Pancreas (tissue), 10 donors: ENCODE data around the gene NHLRC4. TPM values are rescaled to one million over a fixed set of nuclear protein-coding genes. Genes with fewer than 3 reads are reported as not detected.

Experiments
- ATAC-seq, 4 donors: fragments of 200-7000 bp; cut with Tn5 transposase; one replicate each; pipeline versions ENCODE4 v1.8.0 to v1.9.1; 2020; ENCODE audit warnings: mild to moderate bottlenecking in 4 of 4, moderate library complexity in 4 of 4
- DNase-seq, 6 donors: peaks; one replicate each; pipeline ENCODE4 v3.0.0-alpha.2; 2020
- FAIRE-seq: peaks from 2 replicates; lab custom pipeline; 2012; peaks lifted over from hg19 to GRCh38; lab: Jason Lieb, UNC
- H3K27ac ChIP-seq, 4 donors: fragments of 200-600 bp; sonication (generic); 1 replicate in 3 of 4; 2 replicates in 1 of 4; pipeline versions ENCODE4 v1.5.0 to v1.8.0; 2020
- H3K27me3 ChIP-seq, 4 donors: fragments of 200-600 bp; one replicate each; pipeline ENCODE4 v1.8.0; 2021
- H3K36me3 ChIP-seq, 3 donors: fragments of 200-600 bp; sonication (generic) in 1 of 3; one replicate each; pipeline versions ENCODE4 v1.5.0 to v1.8.0; 2020 to 2021
- H3K4me1 ChIP-seq, 3 donors: fragments of 200-600 bp; one replicate each; pipeline ENCODE4 v1.8.0; 2021
- H3K4me3 ChIP-seq, 4 donors: fragments of 200-600 bp; sonication (generic) in 2 of 4; one replicate each; pipeline versions ENCODE4 v1.5.0 to v1.8.0; 2020 to 2021
- H3K9me3 ChIP-seq, 4 donors: fragments of 200-600 bp; one replicate each; pipeline ENCODE4 v1.8.0; 2021
- CTCF ChIP-seq, 4 donors: fragments of 200-600 bp; sonication (generic) in 3 of 4; IDR thresholded peaks; one replicate each; pipeline versions ENCODE4 v1.5.0 to v1.8.0; 2021; ENCODE audit warnings: antibody characterized with exemption in 4 of 4
- whole genome bisulfite sequencing, 2 donors: extraction: QIAGEN DNeasy Blood & Tissue Kit; methylation state at CpG; one replicate each; pipeline ENCODE4 v1.1.7; 2013; 5-methylcytosine and 5-hydroxymethylcytosine counted together
- intact Hi-C, 3 donors: fragments of 100-400 bp; cut with DNase I; formaldehyde crosslinking; loops; one replicate each; pipeline versions ENCODE4 v1.11.1 to v1.14.2; 2022
- polyA plus RNA-seq, 2 donors: library from polyadenylated mRNA; stranded (reverse); fragments of 200-250 nt; gene quantifications; one replicate each; pipeline ENCODE4 v1.2.3, GENCODE V29; 2013
- total RNA-seq, 6 donors: library from RNA; stranded (reverse); fragmentation: NEBNext Ultra II Directional in 4 of 6; extraction: Animal tissue kit (Norgen Biotek cat#: 25700) in 4 of 6; gene quantifications; one replicate each; pipeline versions ENCODE4 v1.2.1 to v1.2.4, GENCODE V29; 2021 to 2023
- donor health status: healthy with polysubstance abuse.
- donor health status: DM: no; HTN: no; CAD: no; lungs with moderate emphysema.
- donor health status: DM: no; HTN: no; CAD: no.
- donor health status: control.
- donor health status: control.
- donor health status: Bipolar disorder and iron deficiency.
- donor health status: DM: yes; HTN: yes; CAD: no.
- donor health status: DM: no; HTN: no; CAD: no.
- donor health status: DM: no; HTN: no; CAD: no.
- donor health status: DM: yes; HTN: yes; CAD: no.

Gene NHLRC4
- total and polyA plus RNA-seq, 8 donors = 0.05 to 0.28 (median 0.14) TPM; not detected in 2

DNA sequence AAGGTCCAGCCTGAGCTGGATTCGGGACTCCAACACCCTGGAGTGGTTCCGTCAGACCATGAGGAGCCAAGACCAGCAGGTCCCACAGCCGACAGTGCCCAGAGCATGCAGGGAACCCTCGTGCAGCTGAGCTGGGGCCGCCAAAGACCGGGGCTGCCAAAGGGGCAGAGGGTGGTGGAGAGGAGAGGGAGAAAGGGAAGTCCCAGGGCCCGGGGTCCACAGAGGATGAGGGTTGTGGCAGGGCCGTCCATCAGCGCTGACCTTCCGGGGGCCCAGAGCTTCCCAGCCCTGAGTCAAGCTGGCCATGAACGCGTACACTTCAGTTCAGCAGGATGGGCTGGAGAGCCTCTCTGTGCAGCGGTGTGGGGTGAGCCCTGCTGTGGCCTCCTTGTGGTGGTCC, 46.0 kb upstream of the NHLRC4 start:
- Histone ChIP-seq H3K36me3 (peaks cover 0 to 18% (median 16%) of the 10 kb centered on the region in 3 donors), H3K4me3 (no peak overlapping the region), H3K27ac (no peak overlapping the region), H3K4me1 (peaks cover 2 to 5% (median 3%) of the 10 kb centered on the region in 3 donors), H3K9me3 (no peaks in the 10 kb centered on the region), H3K27me3 (no peaks in the 10 kb centered on the region)
- ATAC-seq = no peak
- no peak for TF ChIP-seq CTCF (IDR thresholded peaks at IDR 0.05)
- intact Hi-C loops = no loop called here
- peak in 2 of 6 donors; percentile 56 to 67 for DNase-seq
- 92 to 93% methylated on average over 13 of the region's 13 CpGs for WGBS, 2 donors
- FAIRE-seq = no peak

GRCh38 chr16:521381-522210, 45.2 kb upstream of the NHLRC4 start:
- ATAC-seq (peak in 2 of 4 donors; percentile 8 to 40), FAIRE-seq (no peak), DNase-seq (peak in 3 of 6 donors; percentile 15 to 72 (median 65))
- Histone ChIP-seq H3K9me3 (no peaks in the 10 kb centered on the region), H3K27me3 (no peaks in the 10 kb centered on the region), H3K36me3 (peaks cover 0 to 15% (median 14%) of the 10 kb centered on the region in 3 donors), H3K4me1 (peaks cover 7 to 10% (median 9%) of the 10 kb centered on the region in 3 donors), H3K4me3 (no peak overlapping the region), H3K27ac (no peak overlapping the region)
- TF ChIP-seq CTCF (IDR thresholded peaks at IDR 0.05) = no peak
- WGBS, 2 donors = 73 to 78% methylated on average over 34 of the region's 34 CpGs
- intact Hi-C loops = no loop called here

GRCh38 chr16:522320-523096, 44.3 kb upstream of the NHLRC4 start:
- Histone ChIP-seq H3K27ac (no peak overlapping the region), H3K27me3 (no peaks in the 10 kb centered on the region), H3K9me3 (no peaks in the 10 kb centered on the region), H3K36me3 (peaks cover 0 to 15% (median 14%) of the 10 kb centered on the region in 3 donors), H3K4me3 (no peak overlapping the region), H3K4me1 (peaks cover 7 to 10% (median 9%) of the 10 kb centered on the region in 3 donors)
- FAIRE-seq = no peak
- intact Hi-C loops = no loop called here
- no peak for TF ChIP-seq CTCF (IDR thresholded peaks at IDR 0.05)
- DNase-seq = peak in 4 of 6 donors; percentile 19 to 86 (median 66)
- WGBS, 2 donors = 82 to 84% methylated on average over 23 of the region's 23 CpGs
- no peak for ATAC-seq

- peaks cover 0 to 15% (median 14%) of the 10 kb centered on the region in 3 donors for H3K36me3 ChIP-seq
- ATAC-seq = no peak
- H3K9me3 ChIP-seq = no peaks in the 10 kb centered on the region
- H3K4me1 ChIP-seq = peaks cover 7 to 10% (median 9%) of the 10 kb centered on the region in 3 donors
- peak in 2 of 6 donors; percentile 9 to 42 for DNase-seq
- 94 to 95% methylated on average over 22 of the region's 22 CpGs for WGBS, 2 donors
- no peak overlapping the region for H3K27ac ChIP-seq
- no peak overlapping the region for H3K4me3 ChIP-seq
- FAIRE-seq = no peak
- H3K27me3 ChIP-seq = no peaks in the 10 kb centered on the region
- TF ChIP-seq CTCF (IDR thresholded peaks at IDR 0.05) = no peak
- intact Hi-C loops = no loop called here
Measured at GRCh38 chr16:523097-523741, 43.6 kb upstream of the NHLRC4 start.
